ENCODE results near the gene RAMP2. TPM values are rescaled to one million over a fixed set of nuclear protein-coding genes. Genes with fewer than 3 reads are reported as not detected.
A peak's percentile ranks its signal among the peaks of the same experiment; 100 is the strongest.

Gene RAMP2
- polyA plus RNA-seq, 1 donor (not counting 4 experiments of a cell fraction or from before 2014, with no cell fraction given) = not detected

DNA sequence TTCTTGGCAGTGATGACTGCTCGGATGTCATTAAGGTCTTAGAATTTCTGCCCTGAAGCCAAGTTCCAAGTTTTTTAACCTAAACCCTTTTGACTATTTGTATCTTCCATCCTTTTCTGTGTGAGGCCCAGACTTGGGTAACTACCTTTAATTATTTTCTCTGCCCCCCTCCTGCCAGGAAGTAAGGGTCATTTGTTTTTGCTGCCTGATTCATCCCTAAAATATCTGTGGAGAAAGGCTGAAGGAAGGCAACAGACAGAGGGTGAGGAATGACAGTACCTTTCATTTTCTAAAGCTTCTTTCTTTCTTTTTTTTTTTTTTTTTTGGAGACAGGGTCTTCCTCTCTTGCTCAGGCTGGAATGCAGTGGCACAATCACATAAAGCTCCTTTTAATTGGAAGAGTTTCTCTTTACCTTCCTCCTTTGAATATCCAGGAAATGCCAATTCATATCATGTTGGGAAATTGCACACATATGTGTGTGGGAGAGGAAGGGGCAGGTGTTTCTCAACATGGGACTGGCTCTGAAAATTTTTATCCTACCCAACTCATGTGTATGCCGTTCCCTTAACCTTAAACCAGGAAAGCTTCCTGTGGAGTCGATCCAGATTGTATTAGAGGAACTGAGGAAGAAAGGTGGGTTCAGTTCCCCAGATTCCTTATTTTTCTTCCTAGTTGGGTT lies 13.2 kb downstream of the RAMP2 start:
- Histone ChIP-seq H3K9me1 (ENCODE audit: control insufficient read depth, extremely low read depth, insufficient read depth, low read length) (no peaks in the 10 kb centered on the region), H3K79me2 (ENCODE audit: control insufficient read depth, insufficient read depth, low read length) (peaks cover 7% of the 10 kb centered on the region), H3K4me1 (ENCODE audit: control insufficient read depth, extremely low read depth, insufficient read depth, low read length) (peaks cover 9% of the 10 kb centered on the region), H3K27ac (ENCODE audit: control insufficient read depth, insufficient read depth, low read length) (peak overlapping the region; percentile 91), H2AFZ (ENCODE audit: control insufficient read depth, low read length) (no peak overlapping the region), H3K27me3 (ENCODE audit: control insufficient read depth, extremely low read depth, insufficient read depth, low read length) (no peaks in the 10 kb centered on the region), H3K4me2 (ENCODE audit: control insufficient read depth, extremely low read depth, insufficient read depth, low read depth, low read length) (peak overlapping the region; percentile 91), H4K20me1 (ENCODE audit: control insufficient read depth, extremely low read depth, insufficient read depth, low read length) (no peaks in the 10 kb centered on the region), H3K9ac (ENCODE audit: control insufficient read depth, extremely low read depth, insufficient read depth, low read length) (peak overlapping the region; percentile 95), H3K4me3 (ENCODE audit: control insufficient read depth in 2 of 3, extremely low read depth in 1 of 3, insufficient read depth in 2 of 3, low read depth in 1 of 3, low read length in 3 of 3) (peak overlapping the region; percentile 72 to 89 (median 81)), H3K36me3 (ENCODE audit: control insufficient read depth in 2 of 2, extremely low read depth in 1 of 2, insufficient read depth in 2 of 2, low read length in 2 of 2) (peaks cover 16 to 25% of the 10 kb centered on the region in 2 experiments), H3K9me3 (ENCODE audit: control insufficient read depth, low read depth, low read length) (no peaks in the 10 kb centered on the region)
- FAIRE-seq (no peak), DNase-seq (ENCODE audit: low read depth, low spot score) (no peak)
- dilution Hi-C loops (cut with MboI; ENCODE audit: extremely low pct_ligation_motif_present, low sequenced_read_pairs) = no loop called here
- TF ChIP-seq, protein P1, sequence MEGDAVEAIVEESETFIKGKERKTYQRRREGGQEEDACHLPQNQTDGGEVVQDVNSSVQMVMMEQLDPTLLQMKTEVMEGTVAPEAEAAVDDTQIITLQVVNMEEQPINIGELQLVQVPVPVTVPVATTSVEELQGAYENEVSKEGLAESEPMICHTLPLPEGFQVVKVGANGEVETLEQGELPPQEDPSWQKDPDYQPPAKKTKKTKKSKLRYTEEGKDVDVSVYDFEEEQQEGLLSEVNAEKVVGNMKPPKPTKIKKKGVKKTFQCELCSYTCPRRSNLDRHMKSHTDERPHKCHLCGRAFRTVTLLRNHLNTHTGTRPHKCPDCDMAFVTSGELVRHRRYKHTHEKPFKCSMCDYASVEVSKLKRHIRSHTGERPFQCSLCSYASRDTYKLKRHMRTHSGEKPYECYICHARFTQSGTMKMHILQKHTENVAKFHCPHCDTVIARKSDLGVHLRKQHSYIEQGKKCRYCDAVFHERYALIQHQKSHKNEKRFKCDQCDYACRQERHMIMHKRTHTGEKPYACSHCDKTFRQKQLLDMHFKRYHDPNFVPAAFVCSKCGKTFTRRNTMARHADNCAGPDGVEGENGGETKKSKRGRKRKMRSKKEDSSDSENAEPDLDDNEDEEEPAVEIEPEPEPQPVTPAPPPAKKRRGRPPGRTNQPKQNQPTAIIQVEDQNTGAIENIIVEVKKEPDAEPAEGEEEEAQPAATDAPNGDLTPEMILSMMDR (optimal IDR thresholded peaks at IDR 0.05 in 1 of 3, IDR thresholded peaks at IDR 0.05 in 1 of 3, conservative IDR thresholded peaks at IDR 0.05 in 1 of 3; ENCODE audit: extremely low read depth in 1 of 3, insufficient read depth in 2 of 3, low read length in 3 of 3) = no peak
- TF ChIP-seq EZH2 (IDR thresholded peaks at IDR 0.05; ENCODE audit: low read length) = no peak

- Histone ChIP-seq H3K27ac (ENCODE audit: control insufficient read depth, insufficient read depth, low read length) (no peak overlapping the region), H3K9ac (ENCODE audit: control insufficient read depth, extremely low read depth, insufficient read depth, low read length) (no peak overlapping the region), H3K4me3 (ENCODE audit: control insufficient read depth in 2 of 3, extremely low read depth in 1 of 3, insufficient read depth in 2 of 3, low read depth in 1 of 3, low read length in 3 of 3) (no peak overlapping the region), H3K9me1 (ENCODE audit: control insufficient read depth, extremely low read depth, insufficient read depth, low read length) (no peaks in the 10 kb centered on the region), H3K36me3 (ENCODE audit: control insufficient read depth in 2 of 2, extremely low read depth in 1 of 2, insufficient read depth in 2 of 2, low read length in 2 of 2) (peaks cover 23 to 28% of the 10 kb centered on the region in 2 experiments), H3K9me3 (ENCODE audit: control insufficient read depth, low read depth, low read length) (no peaks in the 10 kb centered on the region), H3K79me2 (ENCODE audit: control insufficient read depth, insufficient read depth, low read length) (peaks cover 7% of the 10 kb centered on the region), H4K20me1 (ENCODE audit: control insufficient read depth, extremely low read depth, insufficient read depth, low read length) (no peaks in the 10 kb centered on the region), H3K4me2 (ENCODE audit: control insufficient read depth, extremely low read depth, insufficient read depth, low read depth, low read length) (no peak overlapping the region), H3K27me3 (ENCODE audit: control insufficient read depth, extremely low read depth, insufficient read depth, low read length) (peaks cover 2% of the 10 kb centered on the region), H2AFZ (ENCODE audit: control insufficient read depth, low read length) (no peak overlapping the region), H3K4me1 (ENCODE audit: control insufficient read depth, extremely low read depth, insufficient read depth, low read length) (peaks cover 9% of the 10 kb centered on the region)
- dilution Hi-C loops (cut with MboI; ENCODE audit: extremely low pct_ligation_motif_present, low sequenced_read_pairs) = no loop called here
- FAIRE-seq (no peak), DNase-seq (ENCODE audit: low read depth, low spot score) (no peak)
- TF ChIP-seq EZH2 (IDR thresholded peaks at IDR 0.05; ENCODE audit: low read length) = no peak
- TF ChIP-seq, protein P1 (optimal IDR thresholded peaks at IDR 0.05 in 1 of 3, IDR thresholded peaks at IDR 0.05 in 1 of 3, conservative IDR thresholded peaks at IDR 0.05 in 1 of 3; ENCODE audit: extremely low read depth in 1 of 3, insufficient read depth in 2 of 3, low read length in 3 of 3) = no peak
Observed at GRCh38 chr17:42775534-42776098, 14.6 kb downstream of the RAMP2 start.
